Measurements from ENCODE around the gene TGFBRAP1.

DNA sequence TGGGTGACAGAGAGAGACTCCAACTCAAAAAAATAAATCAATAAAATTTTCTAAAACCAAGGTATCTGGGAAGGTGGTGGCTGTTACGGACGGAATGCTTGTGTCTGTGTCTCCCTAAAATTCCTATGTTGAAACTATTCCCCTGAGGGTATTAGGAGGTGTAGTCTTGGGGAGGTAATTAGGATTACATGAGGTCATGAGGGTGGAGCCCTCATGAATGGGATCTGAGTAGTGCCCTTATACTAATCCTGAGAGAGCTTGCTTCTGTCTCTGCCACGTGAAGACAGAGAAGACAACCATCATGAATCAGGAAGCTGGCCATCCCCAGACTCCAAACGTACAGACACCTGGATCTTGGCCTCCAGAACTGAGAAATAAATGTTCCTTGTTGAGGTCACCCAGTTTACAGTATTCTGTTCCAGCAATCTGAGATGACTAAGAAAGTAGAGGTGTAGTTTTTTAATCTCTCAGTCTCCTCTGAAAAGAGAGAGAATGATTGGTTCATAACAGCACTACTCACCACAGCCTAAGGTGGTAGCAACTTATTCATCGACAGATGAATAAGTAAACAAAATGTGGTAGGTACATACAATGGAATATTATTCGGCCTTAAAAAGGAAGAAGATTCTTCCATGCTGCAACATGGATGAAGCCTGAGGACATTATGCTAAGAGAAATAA, 38.4 kb downstream of the TGFBRAP1 start:
- TF ChIP-seq, protein P1, sequence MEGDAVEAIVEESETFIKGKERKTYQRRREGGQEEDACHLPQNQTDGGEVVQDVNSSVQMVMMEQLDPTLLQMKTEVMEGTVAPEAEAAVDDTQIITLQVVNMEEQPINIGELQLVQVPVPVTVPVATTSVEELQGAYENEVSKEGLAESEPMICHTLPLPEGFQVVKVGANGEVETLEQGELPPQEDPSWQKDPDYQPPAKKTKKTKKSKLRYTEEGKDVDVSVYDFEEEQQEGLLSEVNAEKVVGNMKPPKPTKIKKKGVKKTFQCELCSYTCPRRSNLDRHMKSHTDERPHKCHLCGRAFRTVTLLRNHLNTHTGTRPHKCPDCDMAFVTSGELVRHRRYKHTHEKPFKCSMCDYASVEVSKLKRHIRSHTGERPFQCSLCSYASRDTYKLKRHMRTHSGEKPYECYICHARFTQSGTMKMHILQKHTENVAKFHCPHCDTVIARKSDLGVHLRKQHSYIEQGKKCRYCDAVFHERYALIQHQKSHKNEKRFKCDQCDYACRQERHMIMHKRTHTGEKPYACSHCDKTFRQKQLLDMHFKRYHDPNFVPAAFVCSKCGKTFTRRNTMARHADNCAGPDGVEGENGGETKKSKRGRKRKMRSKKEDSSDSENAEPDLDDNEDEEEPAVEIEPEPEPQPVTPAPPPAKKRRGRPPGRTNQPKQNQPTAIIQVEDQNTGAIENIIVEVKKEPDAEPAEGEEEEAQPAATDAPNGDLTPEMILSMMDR (conservative IDR thresholded peaks at IDR 0.05) = no peak
- no peak for TF ChIP-seq ZFX (IDR thresholded peaks at IDR 0.05)

Data from C4-2B (cell line).